GM12878 (cell line): ENCODE results near the gene INO80D. TPM values are rescaled to one million over a fixed set of nuclear protein-coding genes. Genes with fewer than 3 reads are reported as not detected.
A peak's percentile ranks its signal among the peaks of the same experiment; 100 is the strongest.

ENCODE experiments used
- ATF7 ChIP-seq: fragments of 450-650 bp; IDR thresholded peaks from 2 replicates; pipeline ENCODE4 v1.6.1; 2016; ENCODE audit warnings: low read depth, mild to moderate bottlenecking
- BACH1 ChIP-seq: fragments of 450-650 bp; IDR thresholded peaks from 2 replicates; pipeline ENCODE4 v1.6.1; 2017; ENCODE audit warnings: mild to moderate bottlenecking, borderline replicate concordance
- CEBPB ChIP-seq, 2 experiments: fragments of 150-350 bp in 1 of 2; IDR thresholded peaks; 2 replicates each; pipeline ENCODE4 v1.6.1; 2012 to 2014; ENCODE audit warnings: low read depth in 2 of 2, low read length in 2 of 2, borderline replicate concordance in 1 of 2, inconsistent platforms in 1 of 2
- CREB1 ChIP-seq: IDR thresholded peaks from 2 replicates; pipeline ENCODE4 v1.6.1; 2012; ENCODE audit warnings: low read depth, mild to moderate bottlenecking, inconsistent platforms
- CUX1 ChIP-seq: IDR thresholded peaks from 2 replicates; pipeline ENCODE4 v1.6.1; 2012; ENCODE audit warnings: improper control_type of control experiment, low read depth, low read length; ENCODE audit not compliant: insufficient replicate concordance
- E4F1 ChIP-seq: fragments of 450-650 bp; IDR thresholded peaks from 2 replicates; pipeline ENCODE4 v1.6.1; 2018; ENCODE audit warnings: borderline replicate concordance, mild to moderate bottlenecking; ENCODE audit not compliant: partially characterized antibody
- FOS ChIP-seq: IDR thresholded peaks from 3 replicates; pipeline ENCODE4 v1.6.1; 2011; ENCODE audit warnings: borderline replicate concordance; ENCODE audit not compliant: insufficient read length; ENCODE audit errors: extremely low read depth
- HDGF ChIP-seq: fragments of 450-650 bp; IDR thresholded peaks from 2 replicates; pipeline ENCODE4 v1.6.1; 2016; ENCODE audit warnings: antibody characterized with exemption
- IRF4 ChIP-seq: IDR thresholded peaks from 2 replicates; pipeline ENCODE4 v1.6.1; 2011; ENCODE audit warnings: low read depth, low read length
- LARP7 ChIP-seq: fragments of 450-650 bp; IDR thresholded peaks from 2 replicates; pipeline ENCODE4 v1.6.1; 2017; ENCODE audit warnings: mild to moderate bottlenecking
- MYB ChIP-seq: fragments of 150-350 bp; IDR thresholded peaks from 2 replicates; pipeline ENCODE4 v1.6.1; 2014; ENCODE audit warnings: mild to moderate bottlenecking, low read depth, low read length, borderline replicate concordance
- NR2C1 ChIP-seq: fragments of 450-650 bp; IDR thresholded peaks from 2 replicates; pipeline ENCODE4 v1.6.1; 2017; ENCODE audit warnings: antibody characterized with exemption, mild to moderate bottlenecking, moderate library complexity
- NR2F1 ChIP-seq: fragments of 450-650 bp; conservative IDR thresholded peaks from 2 replicates; pipeline ENCODE4 v1.6.1; 2017; ENCODE audit warnings: mild to moderate bottlenecking
- POLR2A ChIP-seq: IDR thresholded peaks from 2 replicates; pipeline ENCODE4 v1.6.1; 2011; ENCODE audit warnings: low read depth, mild to moderate bottlenecking, low read length
- TAF1 ChIP-seq: IDR thresholded peaks from 2 replicates; pipeline ENCODE4 v1.6.1; 2011; ENCODE audit warnings: mild to moderate bottlenecking, low read depth, low read length, borderline replicate concordance
- TARDBP ChIP-seq: IDR thresholded peaks from 2 replicates; pipeline ENCODE4 v1.6.1; 2016; ENCODE audit warnings: borderline replicate concordance
- TCF3 ChIP-seq: IDR thresholded peaks from 2 replicates; pipeline ENCODE4 v1.6.1; 2012; ENCODE audit warnings: low read depth, mild to moderate bottlenecking, low read length, borderline replicate concordance; ENCODE audit not compliant: insufficient read depth
- ZNF592 ChIP-seq: fragments of 450-650 bp; IDR thresholded peaks from 2 replicates; pipeline ENCODE4 v1.6.1; 2017; ENCODE audit warnings: mild to moderate bottlenecking, moderate library complexity
- polyA plus RNA-seq, 11 experiments: library from polyadenylated mRNA; depleted of rRNA in 4 of 11; unstranded in 6 of 11; stranded (reverse) in 5 of 11; fragments of >200 nt; fragmentation: Nextera tagmentation in 4 of 11; fragmentation: Illumina TruSeq in 1 of 11; extraction: Ambion mirVana in 4 of 11; extraction: Trizol in 1 of 11; gene quantifications; 1 replicate in 1 of 11; 2 replicates in 10 of 11; pipeline versions ENCODE4 v1.2.1 to v1.2.3, GENCODE V29; 2011 to 2016; ENCODE audit warnings: inconsistent platforms in 2 of 11, missing spikeins in 2 of 11, low read depth in 1 of 11
- total RNA-seq, 4 experiments: library from RNA; depleted of rRNA in 3 of 4; stranded (reverse); fragments of >200 nt in 3 of 4; fragmentation: Illumina TruSeq in 1 of 4; extraction: Trizol in 1 of 4; gene quantifications; 2 replicates each; pipeline versions ENCODE4 v1.2.1 to v1.2.3, GENCODE V29; 2013 to 2021

Gene INO80D
- total and polyA plus RNA-seq, 10 of the 15 experiments (the other 5 are each of a cell fraction or from before 2014, with no cell fraction given), result 0.73 to 16.3 (median 4.7) TPM

GRCh38 chr2:206083602-206084438 lies 2.2 kb downstream of the INO80D start (continued):
- TF ChIP-seq CUX1, result no peak
- TF ChIP-seq TAF1, result 0 out of 2 replicates have a peak, but pooled peaks have one; percentile 22
- TF ChIP-seq ATF7, result peak; percentile 38
- no peak for TF ChIP-seq TARDBP
- no peak for TF ChIP-seq CREB1
- no peak for TF ChIP-seq CEBPB (IDR thresholded peaks at IDR 0.05; ENCODE audit: borderline replicate concordance in 1 of 2, low read depth in 2 of 2, low read length in 2 of 2)
- TF ChIP-seq HDGF, result peak; percentile 55; the same call in 1 of the 2 replicates
- peak; percentile 31 for TF ChIP-seq E4F1
- no peak for TF ChIP-seq IRF4
- TF ChIP-seq NR2F1, result peak; percentile 53; the same call in 1 of the 2 replicates
- TF ChIP-seq BACH1, result no peak
- no peak for TF ChIP-seq MYB
- TF ChIP-seq POLR2A, result 0 out of 2 replicates have a peak, but pooled peaks have one; percentile 23
- TF ChIP-seq ZNF592, result no peak
- TF ChIP-seq TCF3, result no peak
- no peak for TF ChIP-seq LARP7
- no peak for TF ChIP-seq NR2C1
- TF ChIP-seq FOS, result no peak
